ENCODE results near the gene JAG1. TPM values are rescaled to one million over a fixed set of nuclear protein-coding genes. Genes with fewer than 3 reads are reported as not detected.
"Not testable (repeated sequence)": the region's sequence is repeated elsewhere in the genome, so short reads cannot be mapped to it uniquely, and the experiment has no call there.

The JAG1 gene
- total RNA-seq, 1 donor: 46.7 TPM

DNA sequence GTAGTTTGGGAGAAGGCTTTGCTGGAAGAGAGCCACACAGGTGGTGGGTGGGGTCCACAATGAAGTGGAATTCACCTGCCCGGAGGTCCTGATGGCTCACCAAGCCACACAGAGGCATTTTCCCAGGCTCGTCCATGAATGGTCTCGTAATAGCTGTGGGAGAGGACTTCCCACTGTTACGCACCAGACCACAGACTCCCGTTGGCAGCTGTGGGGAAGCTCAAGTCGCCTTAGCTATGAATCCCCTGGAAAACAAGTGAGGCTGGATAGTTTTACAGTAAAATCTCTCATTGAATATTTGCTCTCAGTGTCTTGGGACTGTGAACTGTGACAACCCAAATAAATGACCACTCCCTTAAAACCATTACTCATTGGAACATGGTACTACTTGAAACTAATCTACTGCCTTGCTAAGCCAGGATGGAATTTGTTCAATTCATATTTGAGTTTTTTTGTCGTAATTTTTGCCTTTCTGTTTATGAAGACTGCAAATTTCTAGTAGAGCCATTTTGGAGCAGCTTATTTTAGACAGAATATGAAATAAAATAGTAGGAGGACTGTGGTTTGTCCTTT is 79.4 kb downstream of the JAG1 start:
- H3K4me3 ChIP-seq (ENCODE audit: low read depth, low read length): no peak overlapping the region
- DNase-seq (ENCODE audit: low read depth): peak; percentile 56
- TF ChIP-seq, protein P1, sequence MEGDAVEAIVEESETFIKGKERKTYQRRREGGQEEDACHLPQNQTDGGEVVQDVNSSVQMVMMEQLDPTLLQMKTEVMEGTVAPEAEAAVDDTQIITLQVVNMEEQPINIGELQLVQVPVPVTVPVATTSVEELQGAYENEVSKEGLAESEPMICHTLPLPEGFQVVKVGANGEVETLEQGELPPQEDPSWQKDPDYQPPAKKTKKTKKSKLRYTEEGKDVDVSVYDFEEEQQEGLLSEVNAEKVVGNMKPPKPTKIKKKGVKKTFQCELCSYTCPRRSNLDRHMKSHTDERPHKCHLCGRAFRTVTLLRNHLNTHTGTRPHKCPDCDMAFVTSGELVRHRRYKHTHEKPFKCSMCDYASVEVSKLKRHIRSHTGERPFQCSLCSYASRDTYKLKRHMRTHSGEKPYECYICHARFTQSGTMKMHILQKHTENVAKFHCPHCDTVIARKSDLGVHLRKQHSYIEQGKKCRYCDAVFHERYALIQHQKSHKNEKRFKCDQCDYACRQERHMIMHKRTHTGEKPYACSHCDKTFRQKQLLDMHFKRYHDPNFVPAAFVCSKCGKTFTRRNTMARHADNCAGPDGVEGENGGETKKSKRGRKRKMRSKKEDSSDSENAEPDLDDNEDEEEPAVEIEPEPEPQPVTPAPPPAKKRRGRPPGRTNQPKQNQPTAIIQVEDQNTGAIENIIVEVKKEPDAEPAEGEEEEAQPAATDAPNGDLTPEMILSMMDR (IDR thresholded peaks at IDR 0.05; ENCODE audit: insufficient read depth, low read length): no peak

DNA sequence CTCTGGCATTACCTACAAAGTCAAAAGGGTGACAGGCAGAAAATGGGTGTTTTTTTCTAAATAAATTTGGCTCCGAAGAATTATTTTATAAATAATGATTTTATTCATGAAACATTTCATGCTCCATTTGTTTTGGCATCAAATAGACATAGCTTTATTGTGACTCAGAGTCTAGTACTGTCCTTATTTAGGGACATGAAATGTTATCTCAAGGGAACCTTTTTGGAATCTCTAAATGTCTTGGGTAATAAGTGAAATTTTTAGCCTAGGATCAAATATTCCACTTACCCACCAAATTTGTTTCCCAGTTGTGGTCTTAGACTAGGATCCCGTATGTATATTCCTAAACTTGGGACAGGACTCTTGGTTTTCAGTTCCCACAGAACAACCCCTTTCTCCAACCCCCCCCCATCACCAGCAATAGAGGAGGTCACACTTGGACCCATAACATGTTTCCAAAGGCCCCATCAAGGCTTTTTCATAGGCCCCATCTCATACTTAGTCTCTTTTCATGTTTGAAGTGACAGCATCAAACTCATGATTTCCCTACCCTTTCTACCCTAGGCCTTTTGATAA is 81.8 kb downstream of the JAG1 start:
- TF ChIP-seq, protein P1 (IDR thresholded peaks at IDR 0.05; ENCODE audit: insufficient read depth, low read length): no peak
- peak; percentile 60 for DNase-seq (ENCODE audit: low read depth)
- H3K4me3 ChIP-seq (ENCODE audit: low read depth, low read length): no peak overlapping the region

DNA sequence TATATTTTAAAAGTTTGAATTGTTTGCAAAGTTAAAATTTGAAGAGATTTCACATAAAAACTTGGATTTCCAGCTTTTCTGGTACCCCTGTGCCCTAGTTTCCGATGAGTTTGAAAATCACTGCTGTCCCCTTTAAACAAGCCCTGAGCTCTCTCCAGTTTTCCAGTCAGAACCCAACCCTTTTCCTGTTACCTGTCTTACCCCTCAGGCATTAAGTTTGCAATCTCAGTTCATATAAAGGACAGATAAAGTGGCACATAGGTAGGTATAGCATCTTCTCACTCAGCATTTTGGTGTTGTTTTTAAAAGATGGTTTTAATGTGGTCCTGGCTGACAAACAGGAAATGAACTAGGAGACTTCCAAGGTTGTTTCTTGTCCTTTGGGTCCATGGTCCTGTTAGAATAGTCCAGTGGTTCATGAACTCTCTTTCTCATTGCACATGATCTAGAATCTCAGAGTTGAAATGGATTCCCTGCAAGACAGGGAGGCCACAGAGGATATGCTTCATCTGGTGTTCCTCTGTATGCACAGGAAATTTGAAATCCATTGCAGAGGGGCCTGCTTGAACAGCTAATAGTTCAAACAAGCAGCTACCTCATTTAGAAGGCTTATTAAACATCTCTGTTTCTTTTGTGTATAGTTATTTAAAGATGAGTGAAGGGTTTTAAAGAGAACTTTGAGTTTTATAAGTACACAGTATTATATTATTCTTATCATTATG is 82.7 kb downstream of the JAG1 start:
- no peak overlapping the region for H3K4me3 ChIP-seq (ENCODE audit: low read depth, low read length)
- TF ChIP-seq, protein P1 (IDR thresholded peaks at IDR 0.05; ENCODE audit: insufficient read depth, low read length): no peak
- DNase-seq (ENCODE audit: low read depth): no peak

DNA sequence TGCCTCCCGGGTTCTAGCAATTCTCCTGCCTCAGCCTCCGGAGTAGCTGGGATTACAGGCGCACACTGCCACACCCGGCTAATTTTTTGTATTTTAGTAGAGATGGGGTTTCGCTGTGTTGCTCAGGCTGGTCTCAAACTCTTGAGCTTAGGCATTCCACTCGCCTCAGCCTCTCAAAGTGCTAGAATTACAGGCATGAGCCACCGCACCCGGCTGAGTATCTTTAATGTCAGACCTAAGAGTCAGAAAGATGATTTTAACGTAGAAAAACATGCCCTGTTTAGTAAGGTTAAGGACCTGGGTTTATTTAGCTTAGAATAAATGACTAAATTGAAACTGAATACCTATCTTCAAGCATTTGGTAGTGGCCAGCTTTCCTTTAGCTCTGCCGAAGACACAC is 83.4 kb downstream of the JAG1 start:
- H3K4me3 ChIP-seq (ENCODE audit: low read depth, low read length); DNase-seq (ENCODE audit: low read depth): not testable (repeated sequence)

Small RNA genes lying within 50 kb of the gene (small RNA-seq; reads per million reads assigned to genes)
- not detected for gene MIR6870

Other genes with a start within 250 kb of the JAG1 start
- 2.9 and 16.8 TPM in 2 replicates for gene MKKS, start 239.8 kb downstream of the JAG1 start, total RNA-seq (ENCODE audit: low replicate concordance)
- gene SLX4IP, start 238.7 kb downstream of the JAG1 start, total RNA-seq (ENCODE audit: low replicate concordance): 4.0 and 7.0 TPM in 2 replicates

Measured in fibroblast of the aortic adventitia (primary cell).